Duodenal mucosa (tissue), 2 donors: ENCODE data around the gene ZNF786.
"Not testable (repeated sequence)": the region's sequence is repeated elsewhere in the genome, so short reads cannot be mapped to it uniquely, and the experiment has no call there.

Experiments used
- H3K27ac ChIP-seq: one replicate; pipeline ENCODE4 v1.7.0; 2013; ENCODE audit warnings: low read depth, low read length
- H3K27me3 ChIP-seq, 2 donors: one replicate each; pipeline ENCODE4 v1.7.0; 2013; ENCODE audit warnings: low read length in 2 of 2, control low read depth in 1 of 2; ENCODE audit not compliant: insufficient read depth in 2 of 2, control insufficient read depth in 1 of 2
- H3K36me3 ChIP-seq, 2 donors: one replicate each; pipeline ENCODE4 v1.7.0; 2013; ENCODE audit warnings: low read length in 2 of 2, control low read depth in 1 of 2; ENCODE audit not compliant: insufficient read depth in 2 of 2, control insufficient read depth in 1 of 2
- H3K4me1 ChIP-seq, 2 donors: one replicate each; pipeline ENCODE4 v1.7.0; 2013; ENCODE audit warnings: low read length in 2 of 2, control low read depth in 1 of 2; ENCODE audit not compliant: insufficient read depth in 2 of 2, control insufficient read depth in 1 of 2
- H3K4me3 ChIP-seq, 2 donors: one replicate each; pipeline ENCODE4 v1.7.0; 2013; ENCODE audit warnings: low read length in 2 of 2, low read depth in 1 of 2
- H3K9ac ChIP-seq, 2 donors: one replicate each; pipeline ENCODE4 v1.7.0; 2013; ENCODE audit warnings: low read length in 2 of 2, low read depth in 1 of 2
- H3K9me3 ChIP-seq, 2 donors: one replicate each; pipeline ENCODE4 v1.7.0; 2013; ENCODE audit warnings: low read length in 2 of 2, control low read depth in 1 of 2; ENCODE audit not compliant: control insufficient read depth in 1 of 2

Gene ZNF786

GRCh38 chr7:149104749-149105148 lies 14.2 kb upstream of the ZNF786 start:
- Histone ChIP-seq H3K4me1 (no peaks in the 10 kb centered on the region), H3K27me3 (no peaks in the 10 kb centered on the region), H3K27ac (no peak overlapping the region), H3K9ac (no peak overlapping the region), H3K9me3 (no peaks in the 10 kb centered on the region), H3K36me3 (peaks cover 0 to 4% of the 10 kb centered on the region in 2 donors), H3K4me3 (no peak overlapping the region)

GRCh38 chr7:149104214-149104613 lies 13.7 kb upstream of the ZNF786 start:
- Histone ChIP-seq H3K4me1 (no peaks in the 10 kb centered on the region), H3K36me3 (peaks cover 0 to 4% of the 10 kb centered on the region in 2 donors), H3K4me3 (no peak overlapping the region), H3K27ac (no peak overlapping the region), H3K9ac (no peak overlapping the region), H3K9me3 (no peaks in the 10 kb centered on the region), H3K27me3 (no peaks in the 10 kb centered on the region)

GRCh38 chr7:149103424-149103823 lies 12.9 kb upstream of the ZNF786 start:
- H3K9ac ChIP-seq = no peak overlapping the region
- peaks cover 0 to 4% of the 10 kb centered on the region in 2 donors for H3K36me3 ChIP-seq
- no peak overlapping the region for H3K27ac ChIP-seq
- H3K9me3 ChIP-seq = no peaks in the 10 kb centered on the region
- no peaks in the 10 kb centered on the region for H3K27me3 ChIP-seq
- no peak overlapping the region for H3K4me3 ChIP-seq
- no peaks in the 10 kb centered on the region for H3K4me1 ChIP-seq

- Histone ChIP-seq H3K4me3 (no peak overlapping the region), H3K36me3 (peaks cover 0 to 4% of the 10 kb centered on the region in 2 donors), H3K9me3 (no peaks in the 10 kb centered on the region), H3K27ac (no peak overlapping the region), H3K9ac (no peak overlapping the region), H3K4me1 (no peaks in the 10 kb centered on the region), H3K27me3 (no peaks in the 10 kb centered on the region)
These were observed 12.1 kb upstream of the ZNF786 start for GRCh38 chr7:149102666-149103065.

GRCh38 chr7:149100821-149101220 lies 10.3 kb upstream of the ZNF786 start:
- Histone ChIP-seq H3K4me3 (no peak overlapping the region), H3K27ac (no peak overlapping the region), H3K9ac (no peak overlapping the region), H3K4me1 (no peaks in the 10 kb centered on the region), H3K36me3 (peaks cover 0 to 4% of the 10 kb centered on the region in 2 donors), H3K27me3 (no peaks in the 10 kb centered on the region), H3K9me3 (no peaks in the 10 kb centered on the region)

GRCh38 chr7:149099058-149099457 lies 8.5 kb upstream of the ZNF786 start:
- Histone ChIP-seq H3K36me3 (peaks cover 0 to 2% of the 10 kb centered on the region in 2 donors), H3K4me3 (no peak overlapping the region), H3K27ac (no peak overlapping the region), H3K27me3 (no peaks in the 10 kb centered on the region), H3K9ac (no peak overlapping the region), H3K4me1 (no peaks in the 10 kb centered on the region), H3K9me3 (no peaks in the 10 kb centered on the region)

GRCh38 chr7:149097088-149097487 lies 6.6 kb upstream of the ZNF786 start:
- Histone ChIP-seq H3K9me3 (no peaks in the 10 kb centered on the region), H3K36me3 (no peaks in the 10 kb centered on the region), H3K27me3 (no peaks in the 10 kb centered on the region), H3K4me1 (no peaks in the 10 kb centered on the region), H3K27ac (no peak overlapping the region), H3K9ac (no peak overlapping the region), H3K4me3 (no peak overlapping the region)

GRCh38 chr7:149093228-149093627 lies 2.7 kb upstream of the ZNF786 start:
- H3K9ac ChIP-seq = no peak overlapping the region
- H3K4me3 ChIP-seq = no peak overlapping the region
- no peaks in the 10 kb centered on the region for H3K9me3 ChIP-seq
- no peaks in the 10 kb centered on the region for H3K27me3 ChIP-seq
- H3K27ac ChIP-seq = no peak overlapping the region
- no peaks in the 10 kb centered on the region for H3K4me1 ChIP-seq
- no peaks in the 10 kb centered on the region for H3K36me3 ChIP-seq

- H3K9ac ChIP-seq, H3K4me3 ChIP-seq, H3K4me1 ChIP-seq, H3K36me3 ChIP-seq, H3K9me3 ChIP-seq, H3K27me3 ChIP-seq, H3K27ac ChIP-seq: not testable (repeated sequence)
These were observed 1.7 kb upstream of the ZNF786 start for GRCh38 chr7:149092244-149092643.

GRCh38 chr7:149087376-149087775 lies 3.1 kb downstream of the ZNF786 start:
- Histone ChIP-seq H3K27ac (no peak overlapping the region), H3K4me1 (no peaks in the 10 kb centered on the region), H3K9ac (no peak overlapping the region), H3K4me3 (no peak overlapping the region), H3K9me3 (no peaks in the 10 kb centered on the region), H3K36me3 (peaks cover 0 to 4% of the 10 kb centered on the region in 2 donors), H3K27me3 (no peaks in the 10 kb centered on the region)

- Histone ChIP-seq H3K4me1 (no peaks in the 10 kb centered on the region), H3K9me3 (no peaks in the 10 kb centered on the region), H3K27ac (no peak overlapping the region)
These were observed 4.7 kb downstream of the ZNF786 start for GRCh38 chr7:149085866-149086265.

More at GRCh38 chr7:149085866-149086265, 4.7 kb downstream of the ZNF786 start:
- Histone ChIP-seq H3K27me3 (no peaks in the 10 kb centered on the region), H3K36me3 (peaks cover 0 to 4% of the 10 kb centered on the region in 2 donors), H3K9ac (no peak overlapping the region), H3K4me3 (no peak overlapping the region)
